ENCODE data around the gene SLC38A10.

The SLC38A10 gene

DNA sequence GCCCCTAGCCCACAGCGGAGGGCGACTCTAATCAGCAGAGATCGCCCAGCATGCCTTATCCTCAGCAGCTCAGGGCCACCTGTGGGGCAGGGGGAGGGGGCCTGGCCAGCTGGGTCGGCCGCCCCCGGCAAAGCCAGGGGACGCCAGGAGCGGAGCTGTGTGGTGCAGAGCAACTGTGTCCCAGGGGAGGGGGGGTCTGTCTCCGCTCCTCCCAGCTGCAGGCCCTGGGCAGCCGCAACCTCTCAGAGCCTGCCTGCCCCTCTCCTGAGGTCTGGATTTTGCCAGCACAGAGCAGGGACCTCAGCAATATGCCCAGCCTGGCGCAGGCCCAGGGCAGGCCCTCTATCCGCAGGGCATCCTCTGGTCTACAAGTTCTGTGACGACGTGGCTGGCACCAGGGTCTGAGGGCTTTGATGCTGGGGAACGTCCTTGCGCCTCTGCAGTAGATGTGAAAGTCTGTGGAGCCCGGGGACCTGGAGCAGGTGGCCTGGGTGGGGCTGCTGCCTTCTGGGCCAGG is 36.5 kb upstream of the SLC38A10 start:
- no peak for DNase-seq (ENCODE audit: low spot score)

DNA sequence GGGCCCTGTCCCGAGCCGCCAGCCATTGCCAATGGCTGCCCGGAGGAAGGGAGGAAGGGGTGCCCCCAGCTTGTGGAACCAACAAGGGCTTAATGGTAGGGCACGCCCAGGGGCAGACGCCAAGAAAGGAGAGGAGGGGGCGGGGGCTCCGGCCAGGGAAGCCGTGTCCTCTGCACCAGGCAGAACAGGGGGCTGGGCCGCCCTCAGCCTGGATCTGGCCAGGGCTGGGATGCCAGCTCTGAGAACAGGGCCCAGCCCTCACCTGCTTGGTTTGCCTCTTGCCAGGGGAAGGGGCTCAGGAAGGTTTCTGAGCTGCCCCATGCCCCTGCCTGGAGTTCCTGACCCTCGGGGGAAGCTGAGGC is 35.8 kb upstream of the SLC38A10 start:
- DNase-seq (ENCODE audit: low spot score): no peak

DNA sequence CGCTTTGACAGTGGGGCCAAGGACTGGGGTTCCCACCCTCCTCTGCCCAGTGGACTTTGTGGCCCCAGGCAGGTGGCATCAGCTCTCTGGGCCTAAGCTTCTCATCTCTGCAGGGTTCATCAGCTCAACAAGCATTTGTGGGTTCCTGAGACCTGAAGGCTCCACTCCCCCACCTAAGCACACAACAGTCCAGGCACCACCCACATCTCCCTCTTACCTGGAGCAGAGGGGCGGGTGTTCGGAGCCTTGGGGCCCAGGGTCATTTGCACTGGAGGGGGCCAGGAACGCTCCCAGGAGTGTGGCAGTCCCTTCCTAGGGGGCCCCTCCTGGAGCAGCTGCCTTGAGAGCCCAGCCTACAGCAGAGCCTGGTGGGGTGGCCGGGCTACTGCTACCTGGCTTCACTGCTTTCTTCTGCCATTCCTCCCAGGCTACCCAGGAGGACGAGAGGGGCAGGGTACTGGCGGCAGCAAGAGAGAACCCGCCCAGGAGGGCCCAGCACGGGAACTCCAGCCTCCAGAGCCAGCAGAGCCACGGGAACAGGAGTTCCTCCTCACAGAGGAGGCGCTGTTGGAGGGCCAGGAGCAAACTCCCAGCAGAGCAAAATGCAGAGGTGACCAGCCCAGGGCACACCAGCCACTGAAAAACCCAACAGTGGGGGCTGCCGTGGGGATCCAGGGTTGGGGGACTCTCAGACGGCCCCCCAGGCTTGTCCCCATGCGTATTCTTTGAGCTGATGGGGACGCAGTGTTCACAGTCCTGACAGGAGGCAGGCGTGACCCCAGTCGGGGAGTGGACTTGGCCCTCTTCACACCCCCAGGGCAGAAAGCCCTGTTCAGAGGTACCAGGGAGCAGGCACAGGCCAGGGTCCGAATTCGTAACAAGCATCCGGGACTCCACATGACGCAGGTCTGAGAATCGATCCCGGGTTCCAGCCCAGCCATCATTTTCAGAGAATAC is 35.1 kb upstream of the SLC38A10 start:
- no peak for DNase-seq (ENCODE audit: low spot score)

DNA sequence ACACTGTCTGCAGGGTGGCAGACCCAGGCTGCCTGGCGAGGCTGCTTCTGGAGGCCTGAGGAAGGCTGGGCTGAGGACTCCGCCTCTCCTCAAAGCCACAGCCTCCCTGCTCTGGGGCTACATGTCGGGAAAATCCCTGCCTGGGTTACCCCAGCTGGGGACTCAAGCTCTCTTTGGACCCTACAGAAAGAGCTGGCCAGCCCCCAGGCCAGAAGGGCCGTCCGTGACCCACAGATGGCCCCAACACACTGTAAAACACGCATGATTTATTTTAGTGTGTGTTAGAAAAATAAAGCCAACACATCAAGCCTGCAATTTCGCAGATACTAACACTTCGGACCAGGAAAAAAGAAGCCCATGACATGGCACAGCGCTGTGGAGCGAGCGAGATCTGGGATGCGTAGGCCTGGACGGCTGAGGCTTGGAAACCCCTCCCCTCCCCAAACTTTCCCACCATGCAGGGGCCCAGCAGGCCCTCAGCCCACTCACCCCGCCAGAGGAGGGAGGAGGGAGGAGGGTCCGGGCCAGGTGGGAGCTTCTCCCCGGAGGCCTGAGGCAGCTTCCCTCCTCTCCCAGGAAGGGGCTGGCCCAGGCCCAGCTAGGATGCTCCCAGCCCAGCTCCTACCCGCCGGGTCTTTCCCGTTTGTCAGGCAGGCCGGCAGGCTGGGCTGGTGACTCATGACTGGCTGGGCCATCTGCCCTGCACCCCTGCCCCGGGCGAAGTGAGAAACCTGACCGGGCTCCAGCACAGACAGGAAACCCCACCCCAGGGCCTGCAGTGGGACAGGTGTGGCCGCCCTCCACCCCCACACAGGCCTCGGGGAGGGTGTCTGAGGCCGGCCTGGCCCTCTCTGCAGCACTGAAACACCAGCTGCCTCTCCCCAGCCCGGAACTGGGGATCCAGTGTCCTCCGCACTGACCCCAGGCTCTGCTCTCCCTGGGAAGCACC is 34.1 kb upstream of the SLC38A10 start:
- DNase-seq (ENCODE audit: low spot score): no peak

DNA sequence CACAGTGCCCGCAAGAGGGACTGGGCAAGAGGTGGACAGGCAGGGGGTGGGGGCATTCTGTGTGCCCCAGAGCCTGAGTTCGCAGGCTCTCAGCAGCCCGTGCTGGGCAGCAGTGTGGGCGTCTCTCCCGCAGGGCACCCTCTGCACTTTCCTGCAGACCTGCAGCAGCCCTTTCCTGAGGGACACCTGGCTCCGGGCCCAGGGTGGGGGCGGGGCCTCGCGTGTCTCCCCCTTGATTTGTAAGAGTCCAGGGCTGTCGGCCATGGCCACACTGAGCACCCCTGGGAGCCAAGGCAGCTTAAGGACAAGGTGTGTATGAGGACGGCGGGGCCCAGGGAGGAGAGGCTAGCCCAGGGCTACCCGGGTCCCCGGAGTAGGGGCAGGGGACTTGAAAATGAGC is 33.4 kb upstream of the SLC38A10 start:
- DNase-seq (ENCODE audit: low spot score): no peak

DNA sequence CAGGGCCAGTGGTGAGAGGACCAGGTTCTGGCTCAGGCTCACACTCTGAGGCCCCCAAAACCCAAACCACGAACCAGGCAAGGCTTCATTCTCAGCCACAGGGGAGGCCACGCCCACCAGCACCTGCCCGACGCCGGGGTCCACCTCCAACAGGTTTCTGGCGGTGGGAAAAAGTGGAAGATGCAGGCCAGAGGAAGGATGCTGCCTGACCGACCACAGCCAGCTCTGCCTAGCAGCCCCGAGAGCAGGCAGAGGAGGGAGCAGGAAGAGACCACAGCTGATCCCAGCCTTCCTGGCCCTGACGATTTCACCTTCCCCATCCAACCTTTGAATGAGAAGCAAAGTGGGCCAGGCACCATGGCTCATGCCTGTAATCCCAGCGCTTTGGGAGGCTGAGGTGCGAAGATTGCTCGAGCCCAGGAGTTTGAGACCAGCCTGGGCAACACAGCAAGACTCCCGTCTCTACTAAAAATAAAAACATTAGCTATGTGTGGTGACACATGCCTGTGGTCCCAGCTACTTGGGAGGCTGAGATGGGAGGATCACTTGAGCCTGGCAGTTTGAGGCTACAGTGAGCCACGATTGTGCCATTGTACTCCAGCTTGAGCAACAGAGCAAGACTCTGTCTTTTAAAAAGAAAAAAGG is 30.7 kb upstream of the SLC38A10 start:
- DNase-seq (ENCODE audit: low spot score): no peak

DNA sequence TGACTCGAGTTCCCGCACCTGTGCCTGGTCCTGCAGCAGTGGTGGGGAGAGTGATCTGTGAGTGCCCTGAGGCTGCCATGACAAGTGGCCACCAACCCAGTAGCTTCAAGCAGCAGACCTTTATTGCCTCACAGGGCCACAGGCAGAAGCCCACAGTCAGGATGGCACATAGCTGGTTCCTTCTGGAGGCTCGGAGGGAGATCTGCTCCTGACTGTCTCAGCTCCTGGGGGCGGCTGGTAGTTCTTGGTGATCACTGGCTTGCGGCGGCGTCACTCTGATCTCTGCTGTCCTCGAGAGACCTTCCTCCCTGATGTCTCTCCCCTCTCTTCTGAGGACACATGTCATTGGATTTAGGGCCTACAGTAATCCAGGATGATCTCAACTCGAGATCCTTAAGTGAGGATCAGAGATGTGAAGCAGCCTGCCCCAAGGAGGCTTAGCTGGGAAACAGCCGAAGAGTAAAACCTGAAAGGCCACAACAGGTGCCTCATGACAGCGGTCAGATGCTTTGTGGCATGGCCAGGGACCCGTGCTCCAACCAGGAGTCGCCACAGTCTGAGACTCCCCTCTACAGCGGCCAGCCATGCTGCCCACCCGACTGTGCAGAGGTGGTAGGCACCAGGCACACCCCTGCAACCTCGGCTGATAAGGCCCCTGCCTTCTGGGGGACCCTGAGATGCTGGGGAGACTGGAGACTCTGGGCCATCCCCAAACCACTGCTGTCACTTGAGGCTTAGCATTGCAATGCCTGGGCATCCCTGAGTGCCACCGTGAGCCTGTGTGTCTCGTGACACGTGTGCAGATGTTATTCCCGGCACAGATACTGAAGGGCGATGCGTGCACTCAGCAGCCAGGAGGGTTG is 30.0 kb upstream of the SLC38A10 start:
- peak; percentile 87 for DNase-seq (ENCODE audit: low spot score)

DNA sequence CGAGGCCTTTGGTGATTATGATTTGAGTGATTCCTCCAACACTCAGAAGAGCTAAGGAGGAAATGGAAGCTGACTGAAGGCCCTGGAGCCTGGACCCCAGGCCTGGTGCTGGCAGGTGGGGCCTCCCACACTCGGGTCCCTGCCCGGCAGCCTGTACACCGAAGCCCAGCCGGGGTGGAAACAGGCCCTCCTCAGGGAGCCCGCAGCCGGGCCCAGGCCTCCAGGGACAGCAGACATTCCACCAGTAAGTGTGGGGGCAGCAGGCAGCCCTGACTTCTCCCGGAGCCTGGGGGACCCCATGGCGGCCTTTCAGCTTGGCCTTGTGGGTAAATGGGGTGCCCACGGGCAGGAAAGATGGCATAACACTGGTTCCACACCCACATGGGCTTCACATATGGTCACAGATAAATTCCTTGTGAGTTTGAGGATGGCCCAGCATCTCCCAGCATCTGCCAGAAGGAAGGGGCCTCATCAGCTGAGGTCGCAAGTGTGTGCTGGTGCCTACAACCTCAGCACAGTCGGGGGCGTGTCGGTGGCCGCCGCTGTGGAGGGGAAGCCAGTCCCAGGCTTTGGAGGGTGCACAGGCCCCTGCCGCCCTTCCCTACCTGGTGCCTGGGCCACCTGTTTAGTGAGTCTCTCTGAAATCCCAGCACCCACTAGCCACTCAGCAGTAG is 29.2 kb upstream of the SLC38A10 start:
- DNase-seq (ENCODE audit: low spot score): no peak

DNA sequence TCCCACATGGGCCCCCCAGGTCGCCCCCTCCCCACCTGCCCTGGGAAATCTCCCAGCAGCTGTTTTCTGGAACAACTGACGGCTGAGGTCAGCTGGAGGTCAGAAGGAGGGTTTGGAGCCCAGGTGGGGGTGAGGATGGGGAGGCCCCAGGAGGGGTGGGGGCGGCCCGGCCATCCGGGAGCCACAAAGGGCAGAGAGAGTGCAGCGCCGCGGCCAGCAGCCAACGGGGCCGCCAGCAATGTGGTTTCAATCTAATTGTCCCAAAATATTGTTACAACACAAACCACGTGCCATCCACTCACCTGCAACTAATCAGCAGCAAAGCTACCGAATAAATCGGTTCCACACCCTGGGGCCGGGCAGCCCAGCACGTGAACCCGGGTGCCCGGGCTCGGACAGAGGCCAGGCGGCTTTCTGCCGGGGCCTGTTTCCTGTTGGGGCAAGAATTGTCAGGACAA is 28.3 kb upstream of the SLC38A10 start:
- DNase-seq (ENCODE audit: low spot score): no peak

DNA sequence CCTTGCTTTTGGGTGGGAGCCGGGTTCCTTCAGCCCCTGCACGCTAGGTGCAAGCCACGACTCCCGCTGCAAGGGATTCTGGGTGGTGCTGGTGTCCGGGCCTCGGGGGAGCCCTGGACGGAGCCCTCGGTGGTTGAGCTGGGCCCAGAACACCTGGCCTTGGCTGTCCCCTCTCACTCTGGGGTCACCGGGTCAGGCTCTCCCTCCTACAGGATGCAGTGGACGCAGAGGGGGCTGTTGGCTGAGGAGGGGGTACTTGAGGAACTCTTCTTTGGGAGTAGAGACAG is 27.9 kb upstream of the SLC38A10 start:
- DNase-seq (ENCODE audit: low spot score): no peak

DNA sequence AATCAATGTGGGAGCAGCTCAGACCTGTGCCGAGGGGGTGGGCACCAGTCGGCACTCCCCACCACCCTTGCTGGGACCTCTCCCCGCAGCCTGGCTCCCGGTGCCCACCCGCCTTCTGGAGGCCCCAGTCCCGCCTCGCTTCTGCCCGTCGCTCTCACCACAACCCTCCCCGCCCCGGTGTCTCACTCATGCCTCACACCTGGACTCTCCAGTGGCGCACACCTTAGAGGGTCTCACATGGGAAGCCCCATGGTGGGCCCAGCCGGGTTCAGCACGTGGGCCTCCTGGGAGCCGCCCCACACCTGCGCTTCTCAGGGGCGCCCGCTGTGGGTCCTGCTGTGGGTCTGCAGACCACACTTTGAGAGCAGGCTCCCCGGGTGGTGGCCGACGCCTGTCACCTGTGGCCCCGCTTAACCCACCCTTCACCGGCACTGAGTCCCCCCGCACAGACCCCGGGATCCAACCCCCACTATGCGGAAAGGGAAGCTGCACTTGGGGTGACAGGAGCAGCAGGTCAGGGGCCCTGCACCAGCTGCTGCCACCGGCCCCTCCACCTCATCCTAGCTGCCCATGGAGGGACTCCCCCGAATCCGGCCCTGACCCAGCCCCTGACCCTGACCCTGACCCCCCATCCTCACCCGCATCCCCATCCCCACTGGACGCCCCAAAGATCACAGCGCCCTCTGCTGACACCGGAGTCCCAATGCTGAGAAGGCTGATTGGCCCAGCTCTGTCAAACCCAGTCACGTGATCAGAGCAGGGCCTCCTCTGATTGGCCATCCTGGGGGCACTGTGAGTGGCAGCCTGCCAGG is 27.4 kb upstream of the SLC38A10 start:
- no peak for DNase-seq (ENCODE audit: low spot score)

DNA sequence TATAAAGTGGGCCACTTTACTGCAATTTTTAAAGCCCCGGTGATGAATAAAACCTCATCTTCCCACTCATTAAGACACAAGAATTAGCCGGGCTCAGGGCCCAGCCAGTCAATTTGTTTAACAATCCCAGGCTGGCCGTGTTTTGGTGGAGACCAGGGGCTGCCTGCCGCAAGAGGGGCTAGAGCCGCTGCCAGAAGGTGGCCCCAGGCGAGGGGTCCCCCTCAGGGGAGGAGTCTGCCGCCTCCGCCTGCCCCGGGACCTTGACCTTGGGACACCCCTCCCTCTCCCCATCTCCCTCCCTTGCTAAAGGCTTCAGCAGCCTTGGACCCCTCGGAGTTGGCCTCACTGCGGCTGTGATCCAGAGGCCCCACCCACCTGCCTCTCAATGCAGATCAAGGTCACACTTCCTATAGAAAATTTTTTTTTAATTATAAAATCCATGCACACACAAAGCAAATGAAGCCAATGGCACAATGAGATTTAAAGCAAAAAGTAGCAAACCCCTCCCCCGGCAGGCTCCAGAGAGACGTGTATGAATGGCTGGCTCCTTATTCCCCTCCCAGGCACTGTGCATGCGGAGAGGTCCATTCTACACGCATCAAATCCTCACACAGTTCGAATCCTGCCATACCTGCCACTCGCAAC is 23.0 kb upstream of the SLC38A10 start:
- DNase-seq (ENCODE audit: low spot score): no peak

DNA sequence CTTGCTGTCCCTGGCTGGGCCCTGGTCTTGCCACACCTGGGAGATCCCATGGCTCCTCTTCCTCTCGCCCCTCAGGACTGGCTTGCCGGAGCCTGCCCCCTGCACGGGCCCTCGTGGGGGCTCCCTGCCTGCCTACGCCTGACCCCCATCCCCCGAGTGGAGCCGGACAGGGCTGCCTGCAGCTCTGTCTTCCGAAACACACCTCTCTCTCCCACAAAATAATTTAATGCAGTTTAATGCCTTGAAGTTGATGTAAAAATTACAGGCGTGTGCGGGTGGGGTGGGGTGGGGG is 22.4 kb upstream of the SLC38A10 start:
- DNase-seq (ENCODE audit: low spot score): no peak

DNA sequence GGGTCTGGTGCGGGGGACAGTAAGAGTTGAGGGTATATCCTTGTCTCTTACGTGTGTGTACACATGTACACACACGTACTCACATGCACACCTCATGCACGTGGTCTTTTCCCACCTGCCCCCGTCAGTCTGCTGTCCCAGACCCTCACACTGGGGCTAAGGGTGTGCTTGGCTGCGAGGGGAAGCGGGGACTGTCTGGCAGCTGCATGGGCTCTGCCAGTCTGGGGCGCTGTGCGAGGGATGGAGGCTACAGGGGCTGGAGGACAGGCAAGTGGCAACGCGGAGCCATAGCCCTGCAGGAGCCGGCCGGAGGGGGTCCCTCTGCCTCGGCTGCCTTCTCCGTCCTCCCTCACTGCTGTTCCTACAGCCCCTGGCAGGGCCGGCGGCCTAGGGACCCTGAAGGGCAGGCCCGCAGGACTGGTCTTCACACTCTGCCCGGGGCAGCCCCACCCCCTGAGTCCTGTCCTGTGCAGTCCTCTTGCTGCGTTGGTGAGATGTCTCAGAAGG is 20.8 kb upstream of the SLC38A10 start:
- DNase-seq (ENCODE audit: low spot score): no peak

DNA sequence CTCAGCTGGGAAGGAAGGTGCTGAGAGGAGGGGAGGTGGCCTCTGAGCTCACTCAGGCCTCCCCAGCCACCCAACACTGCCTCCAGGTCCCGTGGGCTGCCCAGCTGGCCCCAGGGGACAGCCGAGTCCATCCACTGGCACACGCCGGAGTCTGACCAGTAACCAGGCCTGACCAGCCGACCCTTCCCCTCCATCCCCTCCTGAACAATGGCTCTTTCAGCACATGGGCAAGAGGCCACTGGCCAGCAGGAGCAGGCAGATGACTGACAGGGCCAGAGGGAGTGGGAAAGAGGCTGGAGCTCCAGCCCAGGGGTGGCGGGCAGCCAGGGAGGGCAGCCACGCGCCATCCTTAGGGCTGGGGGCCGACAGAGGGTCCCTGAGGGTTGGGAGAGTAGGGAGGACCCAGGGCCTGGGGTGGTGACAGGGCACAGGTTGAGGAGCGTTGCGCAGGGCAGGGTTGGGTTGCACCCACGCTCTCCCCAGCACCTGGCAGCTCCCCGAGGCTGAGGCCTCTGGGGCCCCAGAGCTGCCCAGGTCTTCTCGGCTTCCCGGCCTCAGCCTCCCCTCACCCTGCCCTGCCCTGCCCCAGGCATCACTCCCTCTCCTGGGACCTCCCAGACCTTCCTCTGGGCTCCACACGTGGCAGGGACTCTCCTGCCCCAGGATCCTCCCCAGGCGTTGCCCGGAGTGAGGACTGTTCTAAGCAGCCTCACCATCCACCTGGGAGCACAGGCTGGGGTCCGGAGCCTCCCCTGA is 20.2 kb upstream of the SLC38A10 start:
- no peak for DNase-seq (ENCODE audit: low spot score)

DNA sequence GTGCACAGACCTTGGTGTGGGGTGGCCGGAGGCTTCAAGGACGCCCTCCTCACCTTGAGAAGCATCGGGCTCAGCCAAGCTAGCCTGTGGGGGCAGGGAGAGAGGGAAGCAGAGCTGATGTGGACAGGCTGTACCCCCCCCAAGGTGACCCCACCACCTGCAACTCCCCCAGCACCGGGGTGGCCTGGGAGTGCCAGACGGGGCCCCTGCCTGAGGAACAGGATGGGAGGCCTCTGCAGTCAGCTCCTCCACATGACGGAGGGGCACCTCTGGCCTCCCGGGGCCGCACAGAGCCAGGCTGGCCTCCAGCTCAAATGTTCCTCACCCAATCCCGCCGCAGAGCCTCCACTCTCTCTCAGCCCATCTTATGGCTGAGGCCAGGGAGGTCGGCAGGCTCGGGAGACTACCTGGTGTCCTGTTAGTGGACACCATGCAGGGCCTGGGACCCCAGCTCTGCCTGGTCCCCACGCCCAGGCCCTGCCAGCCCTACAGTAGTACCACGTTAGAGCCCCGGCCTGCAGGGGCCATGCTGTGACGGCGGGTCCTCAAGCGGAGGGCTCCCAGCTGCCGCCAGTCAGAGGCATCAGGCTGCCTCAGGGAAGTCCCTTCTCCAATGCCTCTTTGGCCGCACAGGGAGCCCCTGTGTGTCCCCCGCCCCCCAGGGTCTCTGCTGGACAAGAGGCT is 19.4 kb upstream of the SLC38A10 start:
- DNase-seq (ENCODE audit: low spot score): no peak

DNA sequence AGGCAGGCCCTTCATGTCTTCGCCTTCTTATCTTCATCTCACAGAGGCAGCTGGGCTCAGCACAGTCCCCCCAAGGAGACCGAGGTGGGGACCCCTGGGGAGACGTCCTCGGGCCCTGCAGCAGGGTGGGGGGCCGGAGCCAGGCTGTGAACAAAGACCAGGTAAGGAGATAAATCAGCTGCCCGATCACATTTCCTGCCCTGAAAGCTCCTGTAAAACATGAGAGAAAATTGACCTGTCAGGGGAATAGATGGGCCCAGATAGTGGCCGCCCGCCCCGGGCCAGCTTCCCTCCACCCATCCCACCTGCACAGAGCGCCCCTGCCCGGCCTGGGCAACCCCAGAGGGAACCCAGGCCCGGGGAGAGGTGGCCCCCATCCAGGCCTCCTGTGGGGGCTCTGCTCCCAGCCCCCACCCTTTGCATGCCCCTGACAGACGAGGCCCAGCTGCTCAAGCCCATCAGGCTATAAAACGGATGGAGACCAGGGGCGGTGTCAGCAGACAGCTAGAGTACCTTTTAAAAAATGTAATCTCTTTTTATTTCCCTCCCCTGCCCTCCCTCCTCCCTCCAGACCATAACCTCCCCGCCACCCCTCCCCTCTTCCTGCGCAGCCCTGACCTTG is 18.8 kb upstream of the SLC38A10 start:
- no peak for DNase-seq (ENCODE audit: low spot score)
